HCT116 (cell line): ENCODE results near the gene ARMH4. TPM values are rescaled to one million over a fixed set of nuclear protein-coding genes. Genes with fewer than 3 reads are reported as not detected.

Source experiments
- ATAC-seq: fragments of 200-7000 bp; cut with Tn5 transposase; 2 replicates; pipeline ENCODE4 v1.9.1; 2020; ENCODE audit warnings: mild to moderate bottlenecking, moderate library complexity
- BruUV-seq: library from RNA; stranded (reverse); fragments of 400-500 nt; replicated peaks from 2 replicates; lab custom pipeline; 2021; lab: Mats Ljungman, UMichigan
- CTCF ChIA-PET: fragments of 300-600 bp; sonication (Branson Sonifier 250); formaldehyde crosslinking; loops from one replicate; lab custom pipeline; 2021; ENCODE audit warnings: antibody characterized with exemption; lab: Charles Lee
- POLR2A ChIA-PET: fragments of 300-600, 350-600 bp; sonication (Branson Sonifier 250); formaldehyde crosslinking; loops from one replicate; lab custom pipeline; 2021; ENCODE audit warnings: antibody characterized with exemption; lab: Charles Lee
- RAD21 ChIA-PET, 2 experiments: fragments of 300-600 bp; sonication (Branson Sonifier 250); formaldehyde crosslinking; loops; one replicate each; lab custom pipeline; 2023; ENCODE audit warnings: low total read pairs in 2 of 2; ENCODE audit not compliant: uncharacterized antibody in 2 of 2, unreplicated experiment in 2 of 2, low non-redundant PET in 1 of 2; lab: Charles Lee
- DNase-seq: peaks from one replicate; pipeline ENCODE4 v3.0.0-alpha.2; 2010; ENCODE audit warnings: low read depth, low spot score
- H2AFZ ChIP-seq: fragments of 200-600 bp; shearing (Covaris generic), sonication (generic); 2 replicates; pipeline ENCODE4 v1.6.1; 2017; ENCODE audit warnings: low read depth, mixed run types, mixed read lengths, antibody characterized with exemption, low read length; ENCODE audit not compliant: poor library complexity, severe bottlenecking
- H3K27ac ChIP-seq: 2 replicates; pipeline ENCODE4 v1.5.1; 2012; ENCODE audit warnings: low read depth, low read length
- H3K27me3 ChIP-seq: fragments of 200-600 bp; sonication (generic); 2 replicates; pipeline ENCODE4 v1.6.1; 2016; ENCODE audit warnings: mixed run types, low read length, mixed read lengths; ENCODE audit not compliant: insufficient read depth
- H3K36me3 ChIP-seq, 2 experiments: fragments of 200-500 bp in 1 of 2; fragments of 200-600 bp in 1 of 2; sonication (Bioruptor generic) in 1 of 2; sonication (generic) in 1 of 2; 2 replicates each; pipeline versions ENCODE4 v1.5.1 to v1.6.1; 2014 to 2016; ENCODE audit warnings: low read length in 2 of 2, inconsistent platforms in 1 of 2, mixed read lengths in 1 of 2, mixed run types in 1 of 2; ENCODE audit not compliant: insufficient read depth in 2 of 2, control insufficient read depth in 1 of 2
- H3K4me1 ChIP-seq, 2 experiments: fragments of 200-600 bp in 1 of 2; sonication (generic) in 1 of 2; 2 replicates each; pipeline versions ENCODE4 v1.5.1 to v1.6.1; 2012 to 2017; ENCODE audit warnings: low read length in 2 of 2, inconsistent platforms in 1 of 2, mild to moderate bottlenecking in 1 of 2, mixed read lengths in 1 of 2, mixed run types in 1 of 2, moderate library complexity in 1 of 2; ENCODE audit not compliant: insufficient read depth in 2 of 2, control insufficient read depth in 1 of 2
- H3K4me2 ChIP-seq: fragments of 200-600 bp; sonication (generic); 2 replicates; pipeline ENCODE4 v1.6.1; 2017; ENCODE audit warnings: mixed run types, low read length, mixed read lengths
- H3K4me3 ChIP-seq, 2 experiments: fragments of 200-600 bp in 1 of 2; sonication (generic) in 1 of 2; replicated peaks in 1 of 2; 2 replicates each; pipeline ENCODE4 v1.5.1; 2011 to 2016; ENCODE audit warnings: low read length in 2 of 2, control low read depth in 1 of 2, low read depth in 1 of 2, mild to moderate bottlenecking in 1 of 2, mixed read lengths in 1 of 2, mixed run types in 1 of 2
- H3K79me2 ChIP-seq: fragments of 200-600 bp; sonication (generic); 2 replicates; pipeline ENCODE4 v1.6.1; 2017; ENCODE audit warnings: mild to moderate bottlenecking, mixed run types, low read length, moderate library complexity, mixed read lengths; ENCODE audit not compliant: insufficient read depth
- H3K9ac ChIP-seq: fragments of 200-600 bp; sonication (generic); 2 replicates; pipeline ENCODE4 v1.6.1; 2016; ENCODE audit warnings: low read length, mixed read lengths
- H3K9me2 ChIP-seq: fragments of 200-600 bp; sonication (generic), shearing (Covaris generic); 2 replicates; pipeline ENCODE4 v1.6.1; 2017; ENCODE audit warnings: mixed run types, mild to moderate bottlenecking, moderate library complexity; ENCODE audit not compliant: insufficient read depth
- H3K9me3 ChIP-seq, 2 experiments: fragments of 200-500 bp in 1 of 2; fragments of 200-600 bp in 1 of 2; sonication (Bioruptor generic) in 1 of 2; sonication (generic) in 1 of 2; 2 replicates each; pipeline ENCODE4 v1.6.1; 2014 to 2017; ENCODE audit warnings: low read length in 2 of 2, mixed read lengths in 2 of 2, inconsistent platforms in 1 of 2, low read depth in 1 of 2, mild to moderate bottlenecking in 1 of 2, mixed run types in 1 of 2, moderate library complexity in 1 of 2; ENCODE audit not compliant: control insufficient read depth in 1 of 2, insufficient read depth in 1 of 2
- H4K20me1 ChIP-seq: fragments of 200-600 bp; sonication (generic), shearing (Covaris generic); 2 replicates; pipeline ENCODE4 v1.6.1; 2017; ENCODE audit warnings: mixed run types, mild to moderate bottlenecking, moderate library complexity; ENCODE audit not compliant: insufficient read depth
- CEBPB ChIP-seq: IDR thresholded peaks from 2 replicates; pipeline ENCODE4 v1.6.1; 2012; ENCODE audit warnings: low read depth
- EGR1 ChIP-seq: IDR thresholded peaks from 2 replicates; pipeline ENCODE4 v1.6.1; 2012; ENCODE audit warnings: low read depth
- EZH2phosphoT487 ChIP-seq: fragments of 200-600 bp; IDR thresholded peaks from 2 replicates; pipeline ENCODE4 v1.6.1; 2018; ENCODE audit warnings: antibody characterized with exemption, borderline replicate concordance
- POLR2AphosphoS5 ChIP-seq: IDR thresholded peaks from 2 replicates; pipeline ENCODE4 v1.6.1; 2011; ENCODE audit warnings: mild to moderate bottlenecking, low read depth, low read length, moderate library complexity
- RAD21 ChIP-seq: IDR thresholded peaks from 2 replicates; pipeline ENCODE4 v1.6.1; 2012; ENCODE audit warnings: low read depth, mild to moderate bottlenecking
- SIN3A ChIP-seq: IDR thresholded peaks from 2 replicates; pipeline ENCODE4 v1.6.1; 2012; ENCODE audit warnings: low read depth
- SP1 ChIP-seq: IDR thresholded peaks from 2 replicates; pipeline ENCODE4 v1.6.1; 2012; ENCODE audit warnings: low read depth
- YY1 ChIP-seq: IDR thresholded peaks from 2 replicates; pipeline ENCODE4 v1.6.1; 2011; ENCODE audit warnings: low read length, low read depth, moderate library complexity, mild to moderate bottlenecking; ENCODE audit not compliant: insufficient replicate concordance; ENCODE audit errors: extremely low read depth
- ZFX ChIP-seq: fragments of 450-650 bp; IDR thresholded peaks from 2 replicates; pipeline ENCODE4 v1.6.1; 2017
- ZNF274 ChIP-seq: fragments of 200-500 bp; sonication (Bioruptor generic); IDR thresholded peaks from 2 replicates; pipeline ENCODE4 v1.6.1; 2014; ENCODE audit warnings: mild to moderate bottlenecking, low read depth, low read length, inconsistent platforms
- intact Hi-C: fragments of 100-400 bp; cut with micrococcal nuclease; formaldehyde crosslinking; loops from 2 replicates; pipeline ENCODE4 v1.10.0; 2022
- total RNA-seq: library from RNA; stranded (reverse); gene quantifications from one replicate; pipeline ENCODE4 v1.2.1, GENCODE V29; 2021; ENCODE audit not compliant: unreplicated experiment
- TF ChIP-seq, protein P1 (sequence below): IDR thresholded peaks from 2 replicates; pipeline ENCODE4 v1.6.1; 2011; ENCODE audit warnings: mild to moderate bottlenecking, low read length, moderate library complexity; ENCODE audit not compliant: insufficient replicate concordance; ENCODE audit errors: extremely low read depth

ARMH4 gene
- total RNA-seq, 1 experiment from 2014 or later, result 1.7 TPM

DNA sequence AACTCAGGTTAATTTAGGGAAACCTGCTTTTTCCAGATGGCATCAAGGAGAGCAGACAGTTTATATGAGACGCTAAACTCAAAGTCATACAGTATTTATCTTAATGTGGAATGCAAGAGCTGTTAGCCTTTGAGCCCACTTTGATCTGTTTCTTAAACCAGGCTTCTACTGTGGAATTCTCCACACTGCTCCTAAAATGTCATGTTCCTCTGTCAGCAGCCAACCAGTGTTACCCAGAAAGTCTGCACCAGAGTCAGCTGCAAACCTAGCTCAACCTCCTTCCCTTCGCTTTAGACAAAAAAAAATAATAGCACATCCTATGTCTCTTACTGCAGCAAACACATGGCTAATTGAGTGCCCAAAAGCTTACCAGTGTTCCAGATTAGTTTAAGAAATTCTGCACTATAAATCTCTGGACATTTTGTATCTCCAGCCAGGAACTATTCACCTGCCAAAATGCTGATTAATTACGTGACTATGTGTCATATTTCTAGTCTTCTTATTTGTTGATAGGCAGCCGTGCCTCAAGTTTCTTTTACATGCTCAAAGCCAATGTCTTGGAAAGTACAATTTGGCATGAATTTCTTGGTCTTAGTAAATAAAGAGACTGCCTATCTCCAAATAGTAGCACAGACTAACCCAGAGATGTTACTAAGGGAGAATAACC, 21.8 kb downstream of the ARMH4 start:
- intact Hi-C loops, result no loop called here
- H3K27ac ChIP-seq, result no peak overlapping the region
- 0 out of 4 replicates have a peak, but pooled peaks cover 0 to 5% of the 10 kb centered on the region in 2 experiments for H3K4me1 ChIP-seq
- H3K9me2 ChIP-seq, result no peaks in the 10 kb centered on the region
- H3K36me3 ChIP-seq, result no peaks in the 10 kb centered on the region
- no peak overlapping the region for H3K4me2 ChIP-seq
- RAD21 ChIA-PET, result no interaction called here
- H3K27me3 ChIP-seq, result no peaks in the 10 kb centered on the region
- peaks cover 0 to 5% of the 10 kb centered on the region in 2 experiments; a peak in 1 of 4 replicates for H3K9me3 ChIP-seq
- H2AFZ ChIP-seq, result no peak overlapping the region
- TF ChIP-seq EZH2phosphoT487, result no peak
- no peak for TF ChIP-seq YY1
- TF ChIP-seq ZNF274, result no peak
- TF ChIP-seq CEBPB, result no peak
- no peak for TF ChIP-seq RAD21
- TF ChIP-seq, protein P1, sequence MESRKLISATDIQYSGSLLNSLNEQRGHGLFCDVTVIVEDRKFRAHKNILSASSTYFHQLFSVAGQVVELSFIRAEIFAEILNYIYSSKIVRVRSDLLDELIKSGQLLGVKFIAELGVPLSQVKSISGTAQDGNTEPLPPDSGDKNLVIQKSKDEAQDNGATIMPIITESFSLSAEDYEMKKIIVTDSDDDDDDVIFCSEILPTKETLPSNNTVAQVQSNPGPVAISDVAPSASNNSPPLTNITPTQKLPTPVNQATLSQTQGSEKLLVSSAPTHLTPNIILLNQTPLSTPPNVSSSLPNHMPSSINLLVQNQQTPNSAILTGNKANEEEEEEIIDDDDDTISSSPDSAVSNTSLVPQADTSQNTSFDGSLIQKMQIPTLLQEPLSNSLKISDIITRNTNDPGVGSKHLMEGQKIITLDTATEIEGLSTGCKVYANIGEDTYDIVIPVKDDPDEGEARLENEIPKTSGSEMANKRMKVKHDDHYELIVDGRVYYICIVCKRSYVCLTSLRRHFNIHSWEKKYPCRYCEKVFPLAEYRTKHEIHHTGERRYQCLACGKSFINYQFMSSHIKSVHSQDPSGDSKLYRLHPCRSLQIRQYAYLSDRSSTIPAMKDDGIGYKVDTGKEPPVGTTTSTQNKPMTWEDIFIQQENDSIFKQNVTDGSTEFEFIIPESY, result no peak
- TF ChIP-seq ZFX, result no peak
- no peak for TF ChIP-seq EGR1
- no peak for TF ChIP-seq POLR2AphosphoS5
- no peak for TF ChIP-seq SIN3A
- TF ChIP-seq SP1, result no peak
- TF ChIP-seq, all 23 proteins: peak for 0
- CTCF ChIA-PET, result no interaction called here
- BruUV-seq, result no TSS peak
- Histone ChIP-seq H3K4me3 (no peak overlapping the region), H4K20me1 (no peaks in the 10 kb centered on the region), H3K9ac (no peak overlapping the region), H3K79me2 (no peaks in the 10 kb centered on the region)
- POLR2A ChIA-PET, result no interaction called here
- ATAC-seq (no peak), DNase-seq (no peak)
